ENCODE measurements around the gene FAM209B.
A peak's percentile ranks its signal among the peaks of the same experiment; 100 is the strongest.

FAM209B gene

GRCh38 chr20:56540415-56540814 lies 7.4 kb downstream of the FAM209B start:
- H3K4me1 ChIP-seq = no peaks in the 10 kb centered on the region
- intact Hi-C loops (cut with DNase I; ENCODE audit: low total_unique reads) = loop anchor here (10.0 kb wide), 1 partner anchor 804 kb away; no protein-coding TSS in a partner anchor
- no peaks in the 10 kb centered on the region for H3K9me3 ChIP-seq
- H3K36me3 ChIP-seq = no peaks in the 10 kb centered on the region
- H3K27me3 ChIP-seq = no peaks in the 10 kb centered on the region
- DNase-seq = no peak
- no peak for TF ChIP-seq CTCF (IDR thresholded peaks at IDR 0.05)
- H3K4me3 ChIP-seq = no peak overlapping the region
- no peak overlapping the region for H3K27ac ChIP-seq

GRCh38 chr20:56542489-56543030 lies 9.5 kb downstream of the FAM209B start:
- intact Hi-C loops (cut with DNase I; ENCODE audit: low total_unique reads) = loop anchor here (10.0 kb wide), 1 partner anchor 802 kb away; no protein-coding TSS in a partner anchor
- no peak overlapping the region for H3K4me3 ChIP-seq
- no peaks in the 10 kb centered on the region for H3K4me1 ChIP-seq
- H3K27ac ChIP-seq = no peak overlapping the region
- TF ChIP-seq CTCF (IDR thresholded peaks at IDR 0.05) = no peak
- H3K36me3 ChIP-seq = no peaks in the 10 kb centered on the region
- H3K9me3 ChIP-seq = no peaks in the 10 kb centered on the region
- H3K27me3 ChIP-seq = no peaks in the 10 kb centered on the region
- DNase-seq = no peak

- Histone ChIP-seq H3K9me3 (no peaks in the 10 kb centered on the region), H3K4me1 (no peaks in the 10 kb centered on the region), H3K27ac (no peak overlapping the region), H3K36me3 (no peaks in the 10 kb centered on the region), H3K4me3 (no peak overlapping the region), H3K27me3 (peaks cover 0 to 3% of the 10 kb centered on the region in 2 donors)
- intact Hi-C loops (cut with DNase I; ENCODE audit: low total_unique reads) = no loop called here
- TF ChIP-seq CTCF (IDR thresholded peaks at IDR 0.05) = no peak
- DNase-seq = no peak
Measured at GRCh38 chr20:56551571-56551970, 18.5 kb downstream of the FAM209B start.

GRCh38 chr20:56552911-56553629 lies 20.0 kb downstream of the FAM209B start:
- no peaks in the 10 kb centered on the region for H3K36me3 ChIP-seq
- no peaks in the 10 kb centered on the region for H3K9me3 ChIP-seq
- TF ChIP-seq CTCF (IDR thresholded peaks at IDR 0.05) = no peak
- H3K4me1 ChIP-seq = no peaks in the 10 kb centered on the region
- H3K27me3 ChIP-seq = peaks cover 0 to 3% of the 10 kb centered on the region in 2 donors
- DNase-seq = no peak
- no peak overlapping the region for H3K27ac ChIP-seq
- intact Hi-C loops (cut with DNase I; ENCODE audit: low total_unique reads) = no loop called here
- no peak overlapping the region for H3K4me3 ChIP-seq

- Histone ChIP-seq H3K4me3 (no peak overlapping the region), H3K36me3 (no peaks in the 10 kb centered on the region), H3K4me1 (no peaks in the 10 kb centered on the region), H3K27ac (no peak overlapping the region), H3K9me3 (no peaks in the 10 kb centered on the region), H3K27me3 (peaks cover 0 to 3% of the 10 kb centered on the region in 2 donors)
- intact Hi-C loops (cut with DNase I; ENCODE audit: low total_unique reads) = no loop called here
- DNase-seq = peak in 1 of 2 donors; percentile 32
- TF ChIP-seq CTCF (IDR thresholded peaks at IDR 0.05) = no peak
Measured at GRCh38 chr20:56554869-56555268, 21.8 kb downstream of the FAM209B start.
